Neuronal stem cell (in vitro differentiated cells): ENCODE measurements around the gene MAD1L1.
"Not testable (repeated sequence)": the region's sequence is repeated elsewhere in the genome, so short reads cannot be mapped to it uniquely, and the experiment has no call there.

Experiments used
- DNase-seq: peaks from one replicate; pipeline ENCODE4 v3.0.0-alpha.2; 2013; ENCODE audit warnings: low spot score
- H2AFZ ChIP-seq: one replicate; pipeline ENCODE4 v1.6.1; 2013; ENCODE audit warnings: mild to moderate bottlenecking, low read length, inconsistent platforms
- H2AK5ac ChIP-seq: 2 replicates; pipeline ENCODE4 v1.6.1; 2013; ENCODE audit warnings: low read depth, mild to moderate bottlenecking, inconsistent platforms, low read length, moderate library complexity, mixed read lengths
- H2BK120ac ChIP-seq: 2 replicates; pipeline ENCODE4 v1.6.1; 2013; ENCODE audit warnings: low read depth, mild to moderate bottlenecking, inconsistent platforms, low read length, moderate library complexity, mixed read lengths
- H2BK12ac ChIP-seq: one replicate; pipeline ENCODE4 v1.6.1; 2013; ENCODE audit warnings: low read length, inconsistent platforms
- H2BK15ac ChIP-seq: 2 replicates; pipeline ENCODE4 v1.6.1; 2013; ENCODE audit warnings: mild to moderate bottlenecking, low read length, inconsistent platforms, mixed read lengths
- H2BK5ac ChIP-seq: one replicate; pipeline ENCODE4 v1.6.1; 2013; ENCODE audit warnings: inconsistent platforms, mild to moderate bottlenecking, low read length, moderate library complexity
- H3K14ac ChIP-seq: one replicate; pipeline ENCODE4 v1.6.1; 2013; ENCODE audit warnings: low read length, inconsistent platforms
- H3K18ac ChIP-seq: 2 replicates; pipeline ENCODE4 v1.6.1; 2013; ENCODE audit warnings: low read length, inconsistent platforms
- H3K23ac ChIP-seq: 2 replicates; pipeline ENCODE4 v1.6.1; 2013; ENCODE audit warnings: low read depth, mild to moderate bottlenecking, mixed read lengths, low read length, inconsistent platforms; ENCODE audit not compliant: poor library complexity
- H3K27ac ChIP-seq: replicated peaks from 3 replicates; pipeline ENCODE4 v1.5.1; 2013; ENCODE audit warnings: low read length, inconsistent platforms
- H3K27me3 ChIP-seq, 3 experiments: 2 replicates each; pipeline ENCODE4 v1.6.1; 2013; ENCODE audit warnings: low read length in 3 of 3, mild to moderate bottlenecking in 2 of 3, inconsistent platforms in 1 of 3, low read depth in 1 of 3, mixed read lengths in 1 of 3, moderate library complexity in 1 of 3; ENCODE audit not compliant: control insufficient read depth in 3 of 3, insufficient read depth in 3 of 3
- H3K36me3 ChIP-seq, 2 donors: replicated peaks in 1 of 2; 2 replicates each; pipeline ENCODE4 v1.6.1; 2013; ENCODE audit warnings: low read length in 2 of 2; ENCODE audit not compliant: control insufficient read depth in 2 of 2, insufficient read depth in 2 of 2
- H3K4ac ChIP-seq: 2 replicates; pipeline ENCODE4 v1.6.1; 2013; ENCODE audit warnings: inconsistent platforms, mild to moderate bottlenecking, low read length, moderate library complexity
- H3K4me1 ChIP-seq, 2 donors: 1 replicate in 1 of 2; 2 replicates in 1 of 2; pipeline ENCODE4 v1.6.1; 2013; ENCODE audit warnings: low read length in 2 of 2, low read depth in 1 of 2; ENCODE audit not compliant: control insufficient read depth in 2 of 2, insufficient read depth in 1 of 2
- H3K4me2 ChIP-seq: one replicate; pipeline ENCODE4 v1.6.1; 2013; ENCODE audit warnings: mild to moderate bottlenecking, low read length, inconsistent platforms; ENCODE audit not compliant: insufficient read depth, poor library complexity, severe bottlenecking
- H3K4me3 ChIP-seq, 2 donors: 2 replicates each; pipeline ENCODE4 v1.5.1; 2013; ENCODE audit warnings: low read length in 2 of 2, mild to moderate bottlenecking in 2 of 2, inconsistent platforms in 1 of 2, moderate library complexity in 1 of 2
- H3K79me1 ChIP-seq: one replicate; pipeline ENCODE4 v1.6.1; 2013; ENCODE audit warnings: low read depth, mild to moderate bottlenecking, inconsistent platforms, low read length, moderate library complexity
- H3K9ac ChIP-seq: one replicate; pipeline ENCODE4 v1.6.1; 2013; ENCODE audit warnings: mild to moderate bottlenecking, low read depth, low read length, inconsistent platforms; ENCODE audit not compliant: poor library complexity
- H3K9me3 ChIP-seq, 2 donors: replicated peaks in 1 of 2; 2 replicates each; pipeline versions ENCODE3 to v1.6.1; 2013; ENCODE audit warnings: low read length in 2 of 2, mild to moderate bottlenecking in 2 of 2, inconsistent platforms in 1 of 2, low read depth in 1 of 2, mixed read lengths in 1 of 2, moderate library complexity in 1 of 2; ENCODE audit not compliant: control insufficient read depth in 2 of 2, insufficient read depth in 1 of 2
- H4K8ac ChIP-seq: one replicate; pipeline ENCODE4 v1.6.1; 2013; ENCODE audit warnings: low read depth, mild to moderate bottlenecking, inconsistent platforms, low read length, moderate library complexity
- H4K91ac ChIP-seq: one replicate; pipeline ENCODE4 v1.6.1; 2013; ENCODE audit warnings: low read length, low read depth, mild to moderate bottlenecking, inconsistent platforms; ENCODE audit not compliant: poor library complexity
- WGBS, 2 donors: extraction: QIAGEN DNeasy Blood & Tissue Kit; methylation state at CpG; one replicate each; pipeline ENCODE4 v1.1.7; 2013; ENCODE audit warnings: missing lambda C conversion rate in 2 of 2, mixed read lengths in 1 of 2; ENCODE audit not compliant: insufficient read length in 2 of 2, insufficient replicate concordance in 1 of 2; ENCODE audit errors: extremely low coverage in 2 of 2; 5-methylcytosine and 5-hydroxymethylcytosine counted together

The MAD1L1 gene

GRCh38 chr7:1829111-1829510 is 403.6 kb downstream of the MAD1L1 start:
- no peak overlapping the region for H3K4ac ChIP-seq
- no peak overlapping the region for H3K4me2 ChIP-seq
- no peak overlapping the region for H2AK5ac ChIP-seq
- H3K14ac ChIP-seq = peak overlapping the region; percentile 17
- H3K79me1 ChIP-seq = peaks cover 6% of the 10 kb centered on the region
- H3K9ac ChIP-seq = no peak overlapping the region
- H3K27me3 ChIP-seq = no peaks in the 10 kb centered on the region
- H4K8ac ChIP-seq = peak overlapping the region; percentile 97
- H2BK12ac ChIP-seq = peak overlapping the region; percentile 58
- H3K4me3 ChIP-seq = peak overlapping the region in 1 of 2 donors; percentile 64
- H2AFZ ChIP-seq = no peak overlapping the region
- no CpG with 5 or more reads among the region's 22 CpGs for WGBS, 2 donors
- H3K18ac ChIP-seq = no peak overlapping the region
- no peaks in the 10 kb centered on the region for H3K36me3 ChIP-seq
- no peak overlapping the region for H4K91ac ChIP-seq
- H3K9me3 ChIP-seq = peaks cover 0 to 10% of the 10 kb centered on the region in 2 donors
- no peak overlapping the region for H2BK15ac ChIP-seq
- peak overlapping the region; percentile 55 for H3K23ac ChIP-seq
- no peak for DNase-seq
- H3K4me1 ChIP-seq = no peaks in the 10 kb centered on the region
- H3K27ac ChIP-seq = no peak overlapping the region
- no peak overlapping the region for H2BK5ac ChIP-seq
- H2BK120ac ChIP-seq = no peak overlapping the region

DNA sequence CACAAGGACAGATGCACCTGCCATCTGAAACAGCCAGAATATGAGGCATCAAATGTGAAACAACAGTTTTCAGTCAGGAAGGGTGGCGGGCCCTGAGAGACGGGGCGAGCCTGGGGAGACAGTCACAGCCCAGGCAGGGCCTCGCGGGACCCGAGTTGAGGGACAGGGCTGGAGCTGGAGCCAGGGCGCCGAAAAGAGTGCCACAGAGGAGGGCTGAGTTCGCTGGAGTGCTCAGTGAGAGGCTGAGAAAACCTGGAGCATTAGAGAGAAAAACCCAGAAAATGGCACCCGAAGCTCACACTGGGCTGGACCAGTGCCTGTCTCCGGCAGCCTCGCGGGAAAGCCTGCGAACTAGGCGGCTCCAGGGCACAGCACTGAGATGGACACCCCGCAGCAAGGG is 404.6 kb downstream of the MAD1L1 start:
- not testable (repeated sequence) for H2BK120ac ChIP-seq, H4K8ac ChIP-seq, H3K14ac ChIP-seq, H3K27ac ChIP-seq, H2AFZ ChIP-seq, H2BK12ac ChIP-seq, H3K27me3 ChIP-seq, H3K4me1 ChIP-seq, H3K9ac ChIP-seq, H2BK5ac ChIP-seq, H3K4ac ChIP-seq, DNase-seq, H4K91ac ChIP-seq, H2BK15ac ChIP-seq, H3K4me3 ChIP-seq, H3K36me3 ChIP-seq, H3K79me1 ChIP-seq, H3K18ac ChIP-seq, H2AK5ac ChIP-seq, H3K23ac ChIP-seq, H3K4me2 ChIP-seq
- H3K9me3 ChIP-seq = peaks cover 0 to 10% of the 10 kb centered on the region in 2 donors
- no CpG with 5 or more reads among the region's 16 CpGs for WGBS, 2 donors

- not testable (repeated sequence) for H2BK120ac ChIP-seq, H4K91ac ChIP-seq, H3K4ac ChIP-seq, H3K18ac ChIP-seq, H3K9ac ChIP-seq, H3K14ac ChIP-seq, H2BK15ac ChIP-seq, H3K4me2 ChIP-seq, H2AFZ ChIP-seq, H2AK5ac ChIP-seq, H2BK12ac ChIP-seq, H3K36me3 ChIP-seq, H3K23ac ChIP-seq, H3K27ac ChIP-seq, H2BK5ac ChIP-seq, H3K27me3 ChIP-seq, H3K79me1 ChIP-seq, H4K8ac ChIP-seq, H3K4me1 ChIP-seq, DNase-seq, H3K4me3 ChIP-seq
- peaks cover 0 to 10% of the 10 kb centered on the region in 2 donors for H3K9me3 ChIP-seq
- no CpG with 5 or more reads among the region's 27 CpGs for WGBS, 2 donors
These were observed 405.2 kb downstream of the MAD1L1 start for GRCh38 chr7:1827521-1827981.

DNA sequence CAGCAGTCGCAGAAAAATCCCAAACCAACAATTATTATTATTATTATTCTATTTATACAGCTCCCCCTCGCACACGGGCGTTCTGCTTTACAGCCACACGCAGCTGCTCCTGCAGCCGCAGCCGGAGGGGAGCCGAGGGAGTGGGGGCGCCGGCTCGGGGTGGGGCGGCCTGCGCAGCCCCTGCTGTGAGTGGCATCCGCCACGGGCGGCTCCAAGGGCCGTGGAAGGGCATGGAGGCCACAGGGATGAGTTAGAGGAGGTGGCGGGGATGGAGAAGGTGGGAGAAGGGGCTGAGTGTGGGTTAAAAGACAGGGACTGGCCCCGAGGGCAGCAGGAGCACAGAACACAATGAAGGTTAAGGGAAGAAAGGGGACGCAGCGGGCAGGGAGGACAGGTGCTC is 405.8 kb downstream of the MAD1L1 start:
- H3K14ac ChIP-seq, H2BK12ac ChIP-seq, H2BK5ac ChIP-seq, H3K9ac ChIP-seq, H3K23ac ChIP-seq, H3K4me1 ChIP-seq, DNase-seq, H2BK15ac ChIP-seq, H2BK120ac ChIP-seq, H2AK5ac ChIP-seq, H3K79me1 ChIP-seq, H4K91ac ChIP-seq, H3K36me3 ChIP-seq, H3K18ac ChIP-seq, H4K8ac ChIP-seq, H3K4ac ChIP-seq, H3K27ac ChIP-seq, H3K4me3 ChIP-seq, H3K4me2 ChIP-seq, H2AFZ ChIP-seq, H3K27me3 ChIP-seq: not testable (repeated sequence)
- no CpG with 5 or more reads among the region's 21 CpGs for WGBS, 2 donors
- peaks cover 0 to 10% of the 10 kb centered on the region in 2 donors for H3K9me3 ChIP-seq
